Measurements from ENCODE around the gene PRSS8.
A peak's percentile ranks its signal among the peaks of the same experiment; 100 is the strongest.

The PRSS8 gene

DNA sequence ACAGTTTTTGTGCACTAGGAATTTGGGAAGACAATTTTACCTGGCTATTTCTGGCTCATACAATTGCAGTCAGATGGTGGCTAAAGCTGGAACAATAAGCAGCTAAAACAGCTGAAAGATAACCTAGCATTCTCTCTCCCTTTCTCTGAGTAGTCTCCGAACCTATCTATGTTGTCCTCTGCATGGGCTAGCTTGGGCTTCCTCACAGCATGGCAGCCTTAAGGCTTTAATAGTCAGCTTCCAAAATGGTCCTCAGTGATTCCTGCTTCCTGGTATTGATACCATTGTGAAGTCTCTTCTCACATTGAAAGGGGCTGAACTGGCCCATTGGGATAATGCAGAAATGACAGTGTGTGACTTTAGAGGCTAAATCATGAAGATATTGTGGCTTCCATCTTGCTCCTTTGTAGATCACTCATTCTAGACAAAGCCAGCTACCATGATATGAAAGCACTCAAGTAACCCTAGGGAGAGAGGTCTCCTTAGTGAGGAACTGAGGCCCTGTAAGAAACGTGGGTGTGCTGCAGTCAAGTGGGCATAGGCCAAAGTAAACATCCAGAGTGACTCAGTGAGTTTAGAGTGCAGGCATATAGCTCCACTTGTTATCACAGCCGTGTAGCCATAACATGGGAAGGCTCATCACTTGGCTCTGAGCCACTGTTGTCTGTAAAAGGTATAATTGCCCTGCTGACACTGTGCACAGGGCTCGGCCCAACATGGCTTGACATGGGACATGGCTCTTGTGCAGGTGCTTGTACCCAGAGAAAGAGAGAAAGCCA is 35.5 kb downstream of the PRSS8 start:
- no peak for DNase-seq

- peak; percentile 81 to 82 for DNase-seq
These were observed 41.0 kb downstream of the PRSS8 start, which contains the start of gene VKORC1 for GRCh38 chr16:31094424-31095120. TSS of gene VKORC1 (minus strand) at chr16:31094797. CDS start at chr16:31094729, 68 bp downstream.

- DNase-seq = no peak
These were observed 41.5 kb downstream of the PRSS8 start for GRCh38 chr16:31094088-31094423.

DNA sequence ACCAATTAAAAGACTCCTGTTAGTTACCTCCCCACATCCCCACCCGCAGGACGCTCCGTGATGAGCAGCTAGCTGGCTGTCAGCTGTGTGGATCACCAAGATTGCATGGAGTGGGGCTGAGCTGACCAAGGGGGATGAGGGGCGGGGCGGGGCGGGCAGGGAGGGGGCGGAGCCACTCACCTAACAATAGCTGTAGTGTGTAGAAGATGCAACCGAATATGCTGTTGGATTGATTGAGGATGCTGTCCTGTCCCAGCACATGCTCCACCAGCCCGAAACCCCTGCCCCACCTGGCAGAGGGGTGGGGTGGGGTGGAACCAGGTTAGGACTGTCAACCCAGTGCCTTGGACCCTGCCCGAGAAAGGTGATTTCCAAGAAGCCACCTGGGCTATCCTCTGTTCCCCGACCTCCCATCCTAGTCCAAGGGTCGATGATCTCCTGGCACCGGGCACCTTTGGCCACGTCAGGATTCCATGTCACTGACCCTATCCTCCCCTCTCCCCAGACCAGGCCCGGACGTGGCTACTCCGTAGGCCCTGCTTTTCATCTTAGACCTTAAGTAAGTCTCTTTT is 42.3 kb downstream of the PRSS8 start:
- no peak for DNase-seq

DNA sequence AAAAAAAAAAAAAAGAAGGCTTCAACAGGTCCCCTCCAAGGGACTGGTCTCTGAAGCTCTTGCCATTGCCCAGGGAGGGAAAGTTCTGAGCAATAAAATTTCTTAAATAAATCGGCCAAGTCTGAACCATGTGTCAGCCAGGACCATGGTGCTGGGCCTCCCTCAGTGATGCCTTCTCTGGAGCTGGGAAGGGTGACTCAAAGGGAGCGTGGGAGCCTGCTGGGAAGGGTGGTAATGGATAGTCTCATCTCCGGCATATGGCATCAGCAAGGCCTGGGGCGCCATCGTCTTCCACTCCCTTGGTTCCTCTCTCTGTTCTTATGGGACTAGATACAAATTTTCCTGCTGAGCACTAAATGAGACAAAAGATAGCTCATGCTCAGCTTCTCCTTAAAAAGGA is 43.2 kb downstream of the PRSS8 start:
- no peak for DNase-seq

GRCh38 chr16:31090540-31090939 is 45.0 kb downstream of the PRSS8 start:
- DNase-seq = no peak

DNA sequence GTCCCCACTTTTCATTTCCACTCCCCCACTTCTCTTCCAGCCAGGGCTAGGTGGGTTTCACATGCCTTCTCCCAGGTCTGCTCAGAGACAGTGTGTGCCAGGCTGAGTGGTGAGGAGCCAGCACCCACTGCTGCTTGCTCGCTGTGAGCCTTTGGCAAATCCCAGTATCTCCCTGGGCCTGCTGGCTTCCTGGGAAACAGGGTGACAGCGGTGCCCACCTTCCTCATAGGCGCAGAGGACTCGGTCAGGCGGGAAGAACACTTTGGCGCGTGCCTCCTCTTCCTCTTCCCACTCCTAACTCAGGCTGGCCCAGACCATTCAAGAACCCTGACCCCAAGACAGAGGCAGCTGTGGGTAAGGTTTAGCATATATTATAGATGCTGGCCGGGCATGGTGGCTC is 46.3 kb downstream of the PRSS8 start:
- no peak for DNase-seq

DNA sequence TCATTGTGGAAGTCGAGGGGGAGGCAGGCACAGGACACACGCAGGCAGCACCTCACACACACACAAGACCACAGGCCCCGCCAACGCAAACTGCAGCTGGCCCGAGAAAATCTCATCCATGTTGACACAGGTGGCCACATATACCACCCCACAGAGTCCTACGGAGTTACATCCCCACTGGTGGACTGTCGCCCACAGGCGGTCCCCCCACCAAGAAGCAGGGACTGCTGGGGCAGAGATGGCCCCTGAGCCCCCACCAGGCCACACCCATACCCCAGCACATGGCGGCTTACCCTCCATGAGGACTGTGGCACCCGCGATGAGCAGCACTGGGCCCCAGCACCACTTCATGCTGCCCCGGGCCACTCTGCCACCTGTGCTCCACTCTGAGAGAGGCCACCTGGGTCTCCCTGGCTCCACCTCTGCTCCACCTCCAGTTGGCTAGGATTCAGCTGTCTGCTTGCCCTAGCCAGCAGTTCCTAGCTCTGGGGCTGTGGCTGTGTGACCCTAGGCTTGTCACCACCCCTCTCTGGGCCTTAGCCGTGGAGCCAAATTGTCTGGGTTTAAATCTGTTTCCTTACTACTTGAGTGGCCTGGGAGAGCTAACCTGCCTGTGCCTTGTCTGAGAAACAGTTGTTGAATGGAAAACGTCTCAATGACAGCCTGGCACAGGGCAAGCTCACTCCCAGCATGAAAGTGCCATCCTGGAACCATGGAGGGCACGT is 46.9 kb downstream of the PRSS8 start, which contains the start of gene PRSS53:
TSS of gene PRSS53 (minus strand) at position 485 of the 725 bp plus-strand sequence. CDS start at position 351, 134 bp downstream.
- DNase-seq = no peak

GRCh38 chr16:31087971-31088370 is 47.6 kb downstream of the PRSS8 start:
- no peak for DNase-seq

- no peak for DNase-seq
These were observed 48.0 kb downstream of the PRSS8 start for GRCh38 chr16:31087481-31087880.

- DNase-seq = no peak
These were observed 49.0 kb downstream of the PRSS8 start for GRCh38 chr16:31086629-31086906.

- no peak for DNase-seq
These were observed 49.5 kb downstream of the PRSS8 start for GRCh38 chr16:31085873-31086628.

DNA sequence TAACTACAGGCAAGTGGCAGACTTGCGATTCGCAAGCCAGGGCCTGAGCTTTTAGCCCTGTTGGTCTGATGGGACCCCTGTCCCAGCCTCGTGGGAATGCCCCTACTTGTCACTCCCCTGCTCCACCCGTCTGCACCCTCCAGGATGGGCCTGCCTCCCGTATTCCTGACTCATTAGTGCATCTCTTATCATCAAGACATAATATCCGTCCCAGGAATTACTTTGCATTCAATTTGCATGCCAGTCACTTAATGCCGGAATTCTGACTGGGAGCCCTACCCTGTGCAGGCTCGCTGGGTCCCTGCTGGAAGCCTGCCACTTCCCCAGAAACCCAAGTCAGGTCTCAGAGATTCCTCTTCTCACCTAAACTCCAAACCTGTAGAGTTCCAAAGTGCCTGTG is 50.1 kb downstream of the PRSS8 start:
- no peak for DNase-seq

DNA sequence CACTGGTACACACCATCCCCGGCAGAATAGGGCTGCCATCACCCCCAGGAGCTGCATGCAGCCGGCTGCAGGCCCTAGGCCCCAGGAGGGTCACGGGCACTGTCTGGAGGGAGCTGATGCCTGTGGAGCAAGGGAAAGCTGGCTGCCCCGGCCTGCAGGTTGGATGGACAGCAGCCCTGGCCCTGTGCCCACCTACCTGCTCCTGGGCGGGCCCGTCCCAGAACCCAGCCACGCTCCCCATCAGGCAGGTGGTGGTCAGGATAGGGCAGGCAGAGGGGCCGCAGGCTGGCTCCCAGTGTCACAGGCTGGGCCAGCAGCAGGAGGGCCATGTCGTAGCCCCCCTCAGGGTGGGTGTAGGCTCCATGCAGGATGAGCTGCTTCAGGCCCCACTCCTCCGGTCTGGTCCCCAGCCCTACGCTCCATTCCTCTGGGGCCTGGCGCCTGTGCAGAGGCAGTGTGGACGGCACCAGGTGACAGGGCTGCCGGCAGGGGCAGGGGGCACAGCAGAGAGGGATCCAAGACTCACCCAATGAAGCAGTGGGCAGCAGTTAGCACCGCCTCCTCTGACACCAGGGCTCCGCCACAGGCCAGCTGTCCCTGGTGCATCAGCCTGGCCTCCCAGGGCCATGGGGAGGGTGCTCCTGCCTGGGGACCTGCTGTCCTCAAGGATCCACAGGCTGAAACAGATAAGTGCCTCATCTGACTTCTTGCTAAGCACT is 50.8 kb downstream of the PRSS8 start:
- no peak for DNase-seq

GRCh38 chr16:31083981-31084380 is 51.5 kb downstream of the PRSS8 start:
- DNase-seq = no peak

DNA sequence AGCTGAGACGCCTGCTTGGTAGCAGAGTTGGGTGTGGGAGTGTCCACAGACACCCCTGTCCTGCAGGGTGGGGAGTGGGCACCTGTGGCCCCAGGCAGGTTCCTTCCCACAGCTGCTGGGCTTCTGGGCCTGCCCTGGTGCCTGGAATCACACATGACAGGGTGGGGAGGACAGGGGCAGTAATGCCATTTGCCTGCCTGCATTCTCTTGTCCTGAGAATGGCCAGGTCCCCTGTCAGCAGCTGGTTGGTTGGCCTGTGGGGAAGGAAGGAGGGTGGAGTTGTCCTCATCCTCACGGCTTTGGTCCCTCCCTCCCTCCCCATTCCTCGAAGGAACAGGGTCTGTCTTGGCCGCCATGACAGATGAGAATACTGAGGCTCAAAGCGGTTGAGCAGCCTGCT is 52.0 kb downstream of the PRSS8 start:
- no peak for DNase-seq

DNA sequence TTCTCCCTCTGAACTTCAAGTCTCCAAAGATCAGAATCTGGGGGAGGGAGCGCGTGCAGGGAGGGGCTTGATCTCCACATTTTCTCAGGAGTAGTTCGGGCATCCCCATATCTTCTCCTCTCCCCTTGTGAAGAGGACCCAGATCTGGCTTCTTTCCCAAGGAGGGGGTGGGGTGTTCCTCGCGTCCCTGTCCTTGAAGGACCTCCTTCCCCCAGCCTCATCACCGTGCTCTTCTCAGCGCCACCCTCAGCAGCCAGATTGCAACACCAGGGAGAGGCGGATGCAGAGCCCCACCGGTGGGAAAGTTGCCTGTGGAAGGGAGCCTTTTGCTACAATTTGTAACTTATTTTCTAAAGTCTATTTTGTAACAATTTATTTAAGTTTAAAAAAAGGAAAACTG is 52.4 kb downstream of the PRSS8 start:
- DNase-seq = no peak

GRCh38 chr16:31082368-31083045 is 53.0 kb downstream of the PRSS8 start:
- DNase-seq = no peak

Data from stimulated activated CD4-positive, alpha-beta T cell treated with anti-CD3 and anti-CD28 coated beads, Interleukin-4, amount 100 ng/mL, for 4 hours (primary cell).